GM12878 (cell line): ENCODE measurements around the gene CLVS2. TPM values are rescaled to one million over a fixed set of nuclear protein-coding genes. Genes with fewer than 3 reads are reported as not detected.

Experiments used
- ATAC-seq: fragments of 200-7000 bp; cut with Tn5 transposase; 3 replicates; pipeline ENCODE4 v1.9.1; 2020; ENCODE audit warnings: mild to moderate bottlenecking, moderate library complexity
- BruUV-seq: library from RNA; stranded (reverse); fragments of 400-500 nt; replicated peaks from 2 replicates; lab custom pipeline; 2021; lab: Mats Ljungman, UMichigan
- CTCF ChIA-PET: fragments of 300-600 bp; sonication (Branson Sonifier 250); formaldehyde crosslinking; extraction: SDS; loops from one replicate; lab custom pipeline; 2021; ENCODE audit warnings: inconsistent platforms; lab: Yijun Ruan, JAX
- POLR2A ChIA-PET: fragments of 350-600 bp; formaldehyde crosslinking; extraction: SDS; loops from one replicate; lab custom pipeline; 2021; ENCODE audit warnings: inconsistent platforms; lab: Charles Lee
- RAD21 ChIA-PET: fragments of 300-600 bp; sonication (Branson Sonifier 250); formaldehyde crosslinking; loops from one replicate; lab custom pipeline; 2023; ENCODE audit warnings: antibody characterized with exemption; ENCODE audit not compliant: unreplicated experiment; lab: Charles Lee
- SMC1A ChIA-PET: fragments of 300-600 bp; sonication (Branson Sonifier 250); formaldehyde crosslinking; loops from one replicate; lab custom pipeline; 2023; ENCODE audit not compliant: unreplicated experiment, uncharacterized antibody; lab: Charles Lee
- DNase-seq: peaks from one replicate; pipeline ENCODE4 v3.0.0-alpha.2; 2011; ENCODE audit warnings: low read depth, low spot score
- FAIRE-seq: peaks from 3 replicates; lab custom pipeline; 2011; peaks lifted over from hg19 to GRCh38; lab: Jason Lieb, UNC
- H2AFZ ChIP-seq: 2 replicates; pipeline ENCODE4 v1.6.0; 2011; ENCODE audit warnings: low read depth, low read length, control low read depth; ENCODE audit not compliant: control insufficient read depth
- H3K27ac ChIP-seq: 2 replicates; pipeline ENCODE4 v1.5.1; 2011; ENCODE audit warnings: control low read depth; ENCODE audit not compliant: control insufficient read depth, insufficient read depth
- H3K27me3 ChIP-seq, 2 experiments: replicated peaks in 1 of 2; 2 replicates each; pipeline versions ENCODE4 v1.6.0 to v1.6.1; 2011; ENCODE audit warnings: low read length in 1 of 2; ENCODE audit not compliant: control insufficient read depth in 2 of 2, insufficient read depth in 2 of 2
- H3K36me3 ChIP-seq, 2 experiments: 2 replicates each; pipeline ENCODE4 v1.5.1; 2011; ENCODE audit warnings: low read length in 1 of 2; ENCODE audit not compliant: control insufficient read depth in 2 of 2, insufficient read depth in 2 of 2
- H3K4me1 ChIP-seq: 2 replicates; pipeline ENCODE4 v1.6.1; 2011; ENCODE audit warnings: mild to moderate bottlenecking, low read length, moderate library complexity, mixed read lengths; ENCODE audit not compliant: control insufficient read depth, insufficient read depth
- H3K4me2 ChIP-seq: 2 replicates; pipeline ENCODE4 v1.6.0; 2011; ENCODE audit warnings: control low read depth; ENCODE audit not compliant: control insufficient read depth, insufficient read depth
- H3K4me3 ChIP-seq: fragments of 200-600 bp; sonication (generic); 2 replicates; pipeline ENCODE4 v1.5.1; 2016
- H3K79me2 ChIP-seq: 2 replicates; pipeline ENCODE4 v1.6.0; 2011; ENCODE audit warnings: low read length; ENCODE audit not compliant: control insufficient read depth, insufficient read depth
- H3K9ac ChIP-seq: 2 replicates; pipeline ENCODE4 v1.8.0; 2011; ENCODE audit warnings: low read length, control low read depth, mixed read lengths; ENCODE audit not compliant: control insufficient read depth, insufficient read depth
- H3K9me3 ChIP-seq: replicated peaks from 3 replicates; pipeline ENCODE4 v1.5.1; 2011; ENCODE audit warnings: mild to moderate bottlenecking, low read length; ENCODE audit not compliant: control insufficient read depth, insufficient read depth
- H4K20me1 ChIP-seq: 2 replicates; pipeline ENCODE4 v1.6.0; 2011; ENCODE audit not compliant: control insufficient read depth, insufficient read depth
- BCL3 ChIP-seq: IDR thresholded peaks from 2 replicates; pipeline ENCODE4 v1.6.1; 2011; ENCODE audit warnings: borderline replicate concordance, low read depth, mild to moderate bottlenecking, moderate library complexity, low read length; ENCODE audit not compliant: insufficient read depth, poor library complexity, severe bottlenecking
- E2F4 ChIP-seq: IDR thresholded peaks from 2 replicates; pipeline ENCODE4 v1.6.1; 2012; ENCODE audit warnings: low read depth, low read length, improper control_type of control experiment
- IKZF1 ChIP-seq: fragments of 450-650 bp; conservative IDR thresholded peaks from 2 replicates; pipeline ENCODE4 v1.6.1; 2017; ENCODE audit warnings: antibody characterized with exemption, mild to moderate bottlenecking
- IRF4 ChIP-seq: IDR thresholded peaks from 2 replicates; pipeline ENCODE4 v1.6.1; 2011; ENCODE audit warnings: low read depth, low read length
- NBN ChIP-seq: fragments of 450-650 bp; IDR thresholded peaks from 2 replicates; pipeline ENCODE4 v1.6.1; 2016
- NFYB ChIP-seq: IDR thresholded peaks from 2 replicates; pipeline ENCODE4 v1.6.1; 2011; ENCODE audit warnings: low read depth, mild to moderate bottlenecking, low read length, improper control_type of control experiment, moderate library complexity; ENCODE audit not compliant: insufficient read depth
- NKRF ChIP-seq: fragments of 450-650 bp; conservative IDR thresholded peaks from 2 replicates; pipeline ENCODE4 v1.6.1; 2017; ENCODE audit warnings: mild to moderate bottlenecking, moderate library complexity
- RAD21 ChIP-seq: IDR thresholded peaks from 2 replicates; pipeline ENCODE4 v1.6.1; 2011; ENCODE audit warnings: mild to moderate bottlenecking, low read depth, low read length, moderate library complexity; ENCODE audit not compliant: insufficient read depth
- SREBF2 ChIP-seq: IDR thresholded peaks from 2 replicates; pipeline ENCODE4 v1.6.1; 2012; ENCODE audit warnings: mild to moderate bottlenecking, low read length
- SUPT20H ChIP-seq: IDR thresholded peaks from 2 replicates; pipeline ENCODE4 v1.6.1; 2011; ENCODE audit warnings: low read depth, mild to moderate bottlenecking, low read length, moderate library complexity, borderline replicate concordance; ENCODE audit not compliant: control insufficient read depth
- TBL1XR1 ChIP-seq: IDR thresholded peaks from 2 replicates; pipeline ENCODE4 v1.6.1; 2012; ENCODE audit warnings: low read depth, low read length, improper control_type of control experiment
- WGBS: methylation state at CpG from one replicate; pipeline ENCODE4 v1.1.6; 2016; ENCODE audit warnings: low lambda C conversion rate; ENCODE audit not compliant: insufficient replicate concordance, insufficient coverage; ENCODE audit errors: missing lambda C conversion rate; 5-methylcytosine and 5-hydroxymethylcytosine counted together
- in situ Hi-C: fragments of 300-500 bp; cut with MboI; formaldehyde crosslinking; loops from 9 replicates; pipeline ENCODE4 v1.14.3; 2018; ENCODE audit warnings: mixed read lengths
- intact Hi-C: fragments of 100-400 bp; cut with micrococcal nuclease; formaldehyde crosslinking; loops from one replicate; pipeline ENCODE4 v1.14.2; 2022; ENCODE audit not compliant: unreplicated experiment
- polyA plus RNA-seq, 11 experiments: library from polyadenylated mRNA; depleted of rRNA in 4 of 11; unstranded in 6 of 11; stranded (reverse) in 5 of 11; fragments of >200 nt; fragmentation: Nextera tagmentation in 4 of 11; fragmentation: Illumina TruSeq in 1 of 11; extraction: Ambion mirVana in 4 of 11; extraction: Trizol in 1 of 11; gene quantifications; 1 replicate in 1 of 11; 2 replicates in 10 of 11; pipeline versions ENCODE4 v1.2.1 to v1.2.3, GENCODE V29; 2011 to 2016; ENCODE audit warnings: inconsistent platforms in 2 of 11, missing spikeins in 2 of 11, low read depth in 1 of 11
- total RNA-seq, 4 experiments: library from RNA; depleted of rRNA in 3 of 4; stranded (reverse); fragments of >200 nt in 3 of 4; fragmentation: Illumina TruSeq in 1 of 4; extraction: Trizol in 1 of 4; gene quantifications; 2 replicates each; pipeline versions ENCODE4 v1.2.1 to v1.2.3, GENCODE V29; 2013 to 2021

Gene CLVS2
- total and polyA plus RNA-seq, 10 of the 15 experiments (the other 5 are each of a cell fraction or from before 2014, with no cell fraction given), result not detected

GRCh38 chr6:123105561-123105960 lies 109.5 kb downstream of the CLVS2 start:
- FAIRE-seq, result no peak
- H3K4me2 ChIP-seq, result no peak overlapping the region
- no peaks in the 10 kb centered on the region for H3K36me3 ChIP-seq
- no peak overlapping the region for H3K27ac ChIP-seq
- intact Hi-C loops, result no loop called here
- no peak for ATAC-seq
- no peaks in the 10 kb centered on the region for H3K79me2 ChIP-seq
- 35% methylated on average over 1 of the region's 1 CpG for WGBS
- BruUV-seq, result no TSS peak
- H3K27me3 ChIP-seq, result no peaks in the 10 kb centered on the region
- H3K4me3 ChIP-seq, result no peak overlapping the region
- H3K9me3 ChIP-seq, result no peaks in the 10 kb centered on the region
- CTCF ChIA-PET, result no interaction called here
- DNase-seq, result no peak
- RAD21 ChIA-PET, result no interaction called here
- no peaks in the 10 kb centered on the region for H4K20me1 ChIP-seq
- H3K9ac ChIP-seq, result no peak overlapping the region
- in situ Hi-C loops, result no loop called here
- H2AFZ ChIP-seq, result no peak overlapping the region
- no peaks in the 10 kb centered on the region for H3K4me1 ChIP-seq
- SMC1A ChIA-PET, result no interaction called here
- POLR2A ChIA-PET, result no interaction called here
- no peak for TF ChIP-seq SUPT20H
- no peak for TF ChIP-seq IKZF1
- no peak for TF ChIP-seq TBL1XR1
- no peak for TF ChIP-seq SREBF2
- TF ChIP-seq RAD21, result no peak

GRCh38 chr6:123116370-123116769 lies 120.3 kb downstream of the CLVS2 start:
- Histone ChIP-seq H3K4me2 (no peak overlapping the region), H3K27ac (no peak overlapping the region), H4K20me1 (no peaks in the 10 kb centered on the region), H3K27me3 (no peaks in the 10 kb centered on the region), H2AFZ (no peak overlapping the region), H3K36me3 (no peaks in the 10 kb centered on the region), H3K4me3 (no peak overlapping the region), H3K4me1 (no peaks in the 10 kb centered on the region), H3K9ac (no peak overlapping the region), H3K79me2 (no peaks in the 10 kb centered on the region), H3K9me3 (no peaks in the 10 kb centered on the region)
- BruUV-seq, result no TSS peak
- ATAC-seq, result no peak
- intact Hi-C loops (no loop called here), in situ Hi-C loops (no loop called here)
- DNase-seq, result no peak
- RAD21 ChIA-PET, result no interaction called here
- CTCF ChIA-PET, result no interaction called here
- POLR2A ChIA-PET, result interaction anchor here (0.5 kb wide), 1 partner anchor 734 kb away, joined by 4 read pairs; no protein-coding TSS in a partner anchor
- WGBS, result 90% methylated on average over 7 of the region's 7 CpGs
- SMC1A ChIA-PET, result no interaction called here
- FAIRE-seq, result no peak
- TF ChIP-seq BCL3 (peak; percentile 72), NFYB (no peak), NKRF (no peak), IRF4 (no peak), NBN (no peak), E2F4 (no peak)
